ENCODE data around the gene AFF3. TPM values are rescaled to one million over a fixed set of nuclear protein-coding genes. Genes with fewer than 3 reads are reported as not detected.

AFF3 gene
- total RNA-seq, 1 donor from 2014 or later: 20.9 TPM

DNA sequence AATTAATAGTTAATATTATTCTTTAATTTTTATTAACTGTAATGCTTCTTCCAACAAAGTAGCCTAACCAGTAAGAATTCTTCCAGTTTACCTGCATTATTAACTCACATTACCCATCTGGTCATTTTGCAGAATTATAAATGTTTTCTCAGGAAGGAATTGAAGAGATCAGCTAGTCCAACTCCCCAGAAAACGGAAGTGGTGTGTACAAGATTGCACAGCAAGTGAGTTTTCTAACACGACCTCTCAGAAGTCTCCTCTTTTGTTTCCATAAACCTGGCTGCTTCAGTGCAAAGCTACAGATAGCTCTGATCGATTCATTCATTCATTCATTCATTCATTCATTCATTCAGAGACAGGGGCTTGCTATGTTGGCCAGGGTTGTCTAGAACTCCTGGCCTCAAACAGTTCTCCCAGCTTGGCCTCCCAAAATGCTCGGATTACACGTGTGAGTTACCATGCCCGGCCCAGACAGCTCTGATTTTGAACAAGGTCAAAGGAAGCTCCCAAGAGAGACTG, 523.8 kb downstream of the AFF3 start:
- Mint-ChIP-seq H3K27ac (ENCODE audit: unreplicated experiment) (no peak overlapping the region), H3K27me3 (ENCODE audit: low read depth) (no peaks in the 10 kb centered on the region), H3K4me3 (no peak overlapping the region), H3K36me3 (ENCODE audit: low read depth) (no peaks in the 10 kb centered on the region), H3K9me3 (no peaks in the 10 kb centered on the region), H3K4me1 (peaks cover 6% of the 10 kb centered on the region)
- DNase-seq (ENCODE audit: low read depth, low spot score): no peak
- TF ChIP-seq, protein P1, sequence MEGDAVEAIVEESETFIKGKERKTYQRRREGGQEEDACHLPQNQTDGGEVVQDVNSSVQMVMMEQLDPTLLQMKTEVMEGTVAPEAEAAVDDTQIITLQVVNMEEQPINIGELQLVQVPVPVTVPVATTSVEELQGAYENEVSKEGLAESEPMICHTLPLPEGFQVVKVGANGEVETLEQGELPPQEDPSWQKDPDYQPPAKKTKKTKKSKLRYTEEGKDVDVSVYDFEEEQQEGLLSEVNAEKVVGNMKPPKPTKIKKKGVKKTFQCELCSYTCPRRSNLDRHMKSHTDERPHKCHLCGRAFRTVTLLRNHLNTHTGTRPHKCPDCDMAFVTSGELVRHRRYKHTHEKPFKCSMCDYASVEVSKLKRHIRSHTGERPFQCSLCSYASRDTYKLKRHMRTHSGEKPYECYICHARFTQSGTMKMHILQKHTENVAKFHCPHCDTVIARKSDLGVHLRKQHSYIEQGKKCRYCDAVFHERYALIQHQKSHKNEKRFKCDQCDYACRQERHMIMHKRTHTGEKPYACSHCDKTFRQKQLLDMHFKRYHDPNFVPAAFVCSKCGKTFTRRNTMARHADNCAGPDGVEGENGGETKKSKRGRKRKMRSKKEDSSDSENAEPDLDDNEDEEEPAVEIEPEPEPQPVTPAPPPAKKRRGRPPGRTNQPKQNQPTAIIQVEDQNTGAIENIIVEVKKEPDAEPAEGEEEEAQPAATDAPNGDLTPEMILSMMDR (conservative IDR thresholded peaks at IDR 0.05): no peak

DNA sequence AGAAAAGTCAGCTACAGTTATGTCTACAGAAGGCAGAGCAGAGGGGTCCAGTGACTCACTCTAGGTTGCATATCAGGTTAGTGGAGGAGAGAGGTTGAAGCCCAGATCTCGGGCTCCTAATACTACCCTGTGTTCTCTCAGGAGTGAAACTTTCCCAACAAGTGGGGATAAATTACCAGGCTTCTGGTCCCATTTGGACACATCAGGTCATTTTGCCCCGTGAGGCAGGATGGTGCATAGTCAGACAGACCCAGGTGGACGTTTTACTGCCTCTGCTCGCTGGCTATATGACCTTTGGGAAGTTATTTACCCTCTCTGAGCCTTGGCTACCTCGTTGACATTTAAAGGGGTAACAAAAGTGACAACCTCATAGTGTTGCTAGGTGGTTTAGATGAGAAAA, 524.6 kb downstream of the AFF3 start:
- Mint-ChIP-seq H3K36me3 (ENCODE audit: low read depth) (no peaks in the 10 kb centered on the region), H3K4me1 (peaks cover 6% of the 10 kb centered on the region), H3K27me3 (ENCODE audit: low read depth) (no peaks in the 10 kb centered on the region), H3K9me3 (no peaks in the 10 kb centered on the region), H3K4me3 (no peak overlapping the region), H3K27ac (ENCODE audit: unreplicated experiment) (no peak overlapping the region)
- DNase-seq (ENCODE audit: low read depth, low spot score): no peak
- TF ChIP-seq, protein P1 (conservative IDR thresholded peaks at IDR 0.05): no peak

DNA sequence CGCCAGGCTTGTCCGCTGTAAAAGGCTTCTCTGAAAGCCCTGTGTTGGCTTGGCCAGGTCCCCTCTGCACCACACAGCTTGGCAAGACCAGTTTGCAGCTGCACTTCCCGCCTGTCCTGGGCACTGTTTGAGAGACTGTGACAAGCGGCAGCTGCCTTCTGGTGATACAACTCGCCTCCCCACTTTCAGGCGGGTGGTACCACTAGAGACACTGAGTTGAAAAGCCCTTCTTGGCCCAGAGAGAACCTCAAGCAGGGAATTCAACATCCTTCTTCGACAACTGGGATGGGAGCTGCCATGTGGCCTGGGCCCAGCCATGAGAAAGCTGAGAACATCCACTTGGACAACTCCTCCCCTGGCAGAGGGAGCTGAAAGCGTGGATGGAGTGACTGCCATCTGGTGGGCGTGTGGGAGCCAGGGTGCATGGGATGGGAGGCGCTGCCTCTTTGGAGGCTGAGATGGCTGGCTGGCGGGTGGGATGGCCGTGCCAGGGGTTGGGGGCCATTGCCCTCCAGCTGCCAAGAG, 527.1 kb downstream of the AFF3 start:
- H3K4me3 Mint-ChIP-seq: no peak overlapping the region
- H3K9me3 Mint-ChIP-seq: no peaks in the 10 kb centered on the region
- DNase-seq (ENCODE audit: low read depth, low spot score): no peak
- H3K36me3 Mint-ChIP-seq (ENCODE audit: low read depth): no peaks in the 10 kb centered on the region
- H3K4me1 Mint-ChIP-seq: no peaks in the 10 kb centered on the region
- no peak overlapping the region for H3K27ac Mint-ChIP-seq (ENCODE audit: unreplicated experiment)
- TF ChIP-seq, protein P1 (conservative IDR thresholded peaks at IDR 0.05): no peak
- H3K27me3 Mint-ChIP-seq (ENCODE audit: low read depth): no peaks in the 10 kb centered on the region

DNA sequence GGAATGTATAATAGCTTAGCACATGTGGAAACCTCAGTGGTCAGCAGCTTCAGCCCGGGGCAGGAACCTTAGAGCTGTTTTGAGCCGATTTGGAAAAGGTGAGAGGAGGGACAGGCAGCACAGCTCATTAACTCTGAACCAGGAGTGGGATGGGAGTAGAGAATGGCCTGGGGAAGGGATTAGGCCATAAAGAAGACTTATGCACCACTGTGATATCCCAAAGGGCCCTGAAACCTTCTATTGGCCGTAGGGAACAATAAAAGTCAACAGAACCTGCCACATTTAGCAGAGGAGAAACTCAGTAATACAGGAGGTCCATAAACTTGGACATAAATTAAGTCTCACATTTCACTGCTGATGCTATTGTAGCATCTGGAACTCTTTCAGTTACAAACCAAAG, 528.4 kb downstream of the AFF3 start:
- H3K27ac Mint-ChIP-seq (ENCODE audit: unreplicated experiment): no peak overlapping the region
- no peaks in the 10 kb centered on the region for H3K27me3 Mint-ChIP-seq (ENCODE audit: low read depth)
- DNase-seq (ENCODE audit: low read depth, low spot score): no peak
- H3K9me3 Mint-ChIP-seq: no peaks in the 10 kb centered on the region
- H3K36me3 Mint-ChIP-seq (ENCODE audit: low read depth): no peaks in the 10 kb centered on the region
- H3K4me1 Mint-ChIP-seq: no peaks in the 10 kb centered on the region
- TF ChIP-seq, protein P1 (conservative IDR thresholded peaks at IDR 0.05): no peak
- no peak overlapping the region for H3K4me3 Mint-ChIP-seq

DNA sequence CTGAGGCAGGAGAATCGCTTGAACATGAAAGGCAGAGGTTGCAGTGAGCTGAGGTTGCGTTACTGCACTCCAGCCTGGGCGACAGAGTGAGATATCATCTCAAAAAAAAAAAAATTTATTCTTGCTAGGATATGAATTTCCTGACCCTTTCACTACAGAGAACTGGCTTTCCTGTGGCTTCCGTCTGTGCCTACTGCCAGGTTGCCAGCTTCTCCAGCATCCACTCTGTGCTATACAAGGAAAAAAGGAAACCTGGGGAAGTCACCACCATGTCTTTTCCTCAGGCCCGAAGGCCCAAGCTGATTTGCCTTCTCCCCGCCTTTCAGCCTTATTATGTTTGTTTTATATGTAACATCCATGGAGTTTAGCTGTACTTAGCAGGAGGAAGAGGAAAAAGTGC, 530.6 kb downstream of the AFF3 start:
- DNase-seq (ENCODE audit: low read depth, low spot score): no peak

More for the DNA sequence above, 530.6 kb downstream of the AFF3 start:
- TF ChIP-seq, protein P1 (conservative IDR thresholded peaks at IDR 0.05): no peak
- Mint-ChIP-seq H3K9me3 (no peaks in the 10 kb centered on the region), H3K4me1 (no peaks in the 10 kb centered on the region), H3K36me3 (ENCODE audit: low read depth) (no peaks in the 10 kb centered on the region), H3K27me3 (ENCODE audit: low read depth) (no peaks in the 10 kb centered on the region), H3K27ac (ENCODE audit: unreplicated experiment) (no peak overlapping the region), H3K4me3 (no peak overlapping the region)
